HTERT RPE-1 (cell line): ENCODE data around the gene LSG1.

Experiments
- in situ Hi-C: fragments of 300-500 bp; cut with MboI; formaldehyde crosslinking; loops from 4 replicates; pipeline ENCODE4 v1.14.3; 2020; ENCODE audit warnings: low sequenced_read_pairs

LSG1 gene

GRCh38 chr3:194687638-194688199 is 15.7 kb upstream of the LSG1 start:
- in situ Hi-C loops = no loop called here

- in situ Hi-C loops = no loop called here
Observed at GRCh38 chr3:194686816-194687637, 15.0 kb upstream of the LSG1 start.

- in situ Hi-C loops = no loop called here
Observed at GRCh38 chr3:194686414-194686815, 14.4 kb upstream of the LSG1 start.

GRCh38 chr3:194685718-194686413 is 13.9 kb upstream of the LSG1 start, which contains the start of gene FAM43A:
Gene FAM43A, plus strand, starts transcription at chr3:194685883. Its CDS starts 944 bp downstream, at chr3:194686827.
- in situ Hi-C loops = no loop called here

GRCh38 chr3:194685065-194685717 is 13.2 kb upstream of the LSG1 start:
- in situ Hi-C loops = no loop called here

GRCh38 chr3:194683380-194683779 is 11.4 kb upstream of the LSG1 start:
- in situ Hi-C loops = no loop called here

- in situ Hi-C loops = no loop called here
Observed at GRCh38 chr3:194682694-194683310, 10.8 kb upstream of the LSG1 start.

GRCh38 chr3:194682189-194682693 is 10.2 kb upstream of the LSG1 start:
- in situ Hi-C loops = no loop called here

- in situ Hi-C loops = no loop called here
Observed at GRCh38 chr3:194680888-194681615, 9.1 kb upstream of the LSG1 start.

GRCh38 chr3:194676471-194676870 is 4.5 kb upstream of the LSG1 start:
- in situ Hi-C loops = no loop called here

GRCh38 chr3:194675680-194676079 is 3.7 kb upstream of the LSG1 start:
- in situ Hi-C loops = no loop called here

- in situ Hi-C loops = no loop called here
Observed at GRCh38 chr3:194675081-194675640, 3.2 kb upstream of the LSG1 start.

- in situ Hi-C loops = no loop called here
Observed at GRCh38 chr3:194673761-194674160, 1.8 kb upstream of the LSG1 start.

GRCh38 chr3:194672876-194673275 is 885 bp upstream of the LSG1 start:
- in situ Hi-C loops = no loop called here

- in situ Hi-C loops = no loop called here
Observed at GRCh38 chr3:194671511-194671899, 486 bp downstream of the LSG1 start.

GRCh38 chr3:194667363-194667762 is 4.6 kb downstream of the LSG1 start:
- in situ Hi-C loops = no loop called here

- in situ Hi-C loops = no loop called here
Observed at GRCh38 chr3:194664857-194665256, 7.1 kb downstream of the LSG1 start.

GRCh38 chr3:194661946-194662345 is 10.0 kb downstream of the LSG1 start:
- in situ Hi-C loops = no loop called here

GRCh38 chr3:194661374-194661773 is 10.6 kb downstream of the LSG1 start:
- in situ Hi-C loops = no loop called here

- in situ Hi-C loops = no loop called here
Observed at GRCh38 chr3:194659778-194660177, 12.2 kb downstream of the LSG1 start.
